KOPT-K1 (cell line): ENCODE measurements around the gene ARSA.
A peak's percentile ranks its signal among the peaks of the same experiment; 100 is the strongest.

Source experiments
- H3K27ac ChIP-seq: fragments of 200-600 bp; sonication (generic); 2 replicates; pipeline ENCODE4 v1.5.1; 2016; ENCODE audit warnings: antibody characterized with exemption, mild to moderate bottlenecking, low read depth, low read length; ENCODE audit not compliant: poor library complexity, severe bottlenecking
- H3K36me3 ChIP-seq: fragments of 200-600 bp; sonication (generic); 2 replicates; pipeline ENCODE4 v1.5.1; 2017; ENCODE audit warnings: antibody characterized with exemption, mild to moderate bottlenecking, low read length, moderate library complexity; ENCODE audit not compliant: insufficient read depth
- H3K9me3 ChIP-seq: fragments of 200-600 bp; sonication (generic); 2 replicates; pipeline ENCODE4 v1.5.1; 2017; ENCODE audit warnings: antibody characterized with exemption, low read length, mild to moderate bottlenecking; ENCODE audit not compliant: insufficient read depth, poor library complexity, severe bottlenecking

Gene ARSA

DNA sequence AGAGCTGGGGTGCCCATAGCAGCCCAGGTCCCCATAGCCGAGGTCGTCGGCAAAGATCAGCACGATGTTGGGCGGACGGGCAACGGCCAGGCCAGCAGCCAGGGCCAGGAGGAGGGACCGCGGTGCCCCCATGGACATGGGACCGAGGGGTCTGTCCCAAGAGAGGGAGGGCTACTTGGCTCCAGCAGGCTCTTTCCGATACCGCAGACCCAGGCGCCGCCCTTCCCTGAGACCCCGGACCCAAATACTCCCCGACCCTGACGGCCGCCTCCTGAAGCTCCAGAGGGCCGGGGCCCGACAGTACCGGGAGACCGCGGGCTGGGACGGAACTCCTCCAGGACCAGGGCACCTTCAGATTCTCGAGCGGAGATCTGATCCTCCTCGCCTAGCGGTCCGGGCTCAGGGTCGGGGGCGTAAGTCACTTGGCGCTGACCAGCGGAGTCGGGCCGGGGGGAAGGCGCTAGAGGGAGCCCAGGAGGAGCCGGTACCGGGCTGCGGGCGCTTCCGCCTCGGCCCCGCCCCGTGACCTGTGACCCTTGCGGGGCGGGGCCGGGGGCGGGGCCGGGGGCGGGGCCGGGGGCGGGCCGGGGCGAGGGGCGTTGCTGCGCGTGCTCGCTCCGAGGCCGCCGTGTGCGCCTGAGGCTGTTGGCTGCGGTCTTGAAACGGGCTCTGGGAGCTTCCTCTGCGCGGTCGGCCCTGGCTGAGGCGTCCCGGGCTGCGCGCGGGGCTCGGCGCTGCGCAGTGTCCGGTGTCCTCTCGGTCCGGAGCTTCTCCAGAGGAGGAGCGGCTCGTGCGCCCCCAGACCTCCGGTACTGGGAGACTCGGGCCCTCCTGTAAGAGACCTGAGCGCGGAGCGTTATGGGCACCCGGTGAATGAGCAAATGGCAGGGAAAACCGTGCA is at the start of gene ARSA:
Gene ARSA, minus strand, starts transcription at position 511 of the 901 bp plus-strand sequence. Its CDS starts 373 bp downstream, at position 138.
- H3K36me3 ChIP-seq: no peaks in the 10 kb centered on the region
- H3K27ac ChIP-seq: peak within 1 kb of the TSS; percentile 75
- H3K9me3 ChIP-seq: no peaks in the 10 kb centered on the region

DNA sequence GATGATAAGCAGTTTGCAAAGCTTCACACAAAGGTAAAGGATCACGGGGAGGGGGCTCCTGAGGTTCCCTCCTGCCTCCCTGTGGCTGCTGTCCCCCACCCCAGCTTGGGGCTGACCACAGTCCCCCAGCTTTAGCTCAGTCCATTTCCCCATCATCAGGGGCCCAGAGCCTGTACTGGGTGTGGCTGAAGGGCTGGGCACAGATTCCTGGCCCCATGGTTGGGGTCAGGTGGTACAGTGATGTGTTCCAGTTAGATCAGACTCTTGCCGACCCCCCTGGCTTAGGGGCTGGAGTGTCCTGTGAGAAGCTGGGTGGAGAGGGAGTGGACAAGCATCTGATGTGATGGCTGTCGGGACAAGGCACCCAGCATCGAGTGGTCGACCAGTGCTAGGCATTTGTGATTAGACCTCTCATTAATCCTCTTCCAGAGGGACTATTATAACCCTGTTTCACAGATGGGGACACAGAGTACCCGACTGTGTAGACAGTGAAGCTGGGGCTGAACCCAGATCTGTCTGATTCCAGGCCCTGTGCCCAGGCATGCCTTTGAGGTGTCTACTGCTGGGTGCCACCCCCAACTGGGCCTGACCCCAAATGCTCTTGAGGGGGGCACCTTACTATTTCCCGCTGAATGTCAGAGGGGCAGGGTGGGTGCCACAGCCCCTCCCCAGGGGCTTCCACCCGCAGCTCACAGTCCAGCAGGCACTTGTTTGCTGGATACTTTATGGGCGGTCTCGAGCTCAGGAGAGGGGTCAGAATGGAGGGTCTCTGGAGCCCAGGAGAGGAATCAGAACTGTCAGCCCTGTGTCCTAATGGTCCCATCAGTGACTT is 48.9 kb upstream of the ARSA start:
- H3K36me3 ChIP-seq: no peaks in the 10 kb centered on the region
- H3K27ac ChIP-seq: no peak overlapping the region
- H3K9me3 ChIP-seq: no peaks in the 10 kb centered on the region

DNA sequence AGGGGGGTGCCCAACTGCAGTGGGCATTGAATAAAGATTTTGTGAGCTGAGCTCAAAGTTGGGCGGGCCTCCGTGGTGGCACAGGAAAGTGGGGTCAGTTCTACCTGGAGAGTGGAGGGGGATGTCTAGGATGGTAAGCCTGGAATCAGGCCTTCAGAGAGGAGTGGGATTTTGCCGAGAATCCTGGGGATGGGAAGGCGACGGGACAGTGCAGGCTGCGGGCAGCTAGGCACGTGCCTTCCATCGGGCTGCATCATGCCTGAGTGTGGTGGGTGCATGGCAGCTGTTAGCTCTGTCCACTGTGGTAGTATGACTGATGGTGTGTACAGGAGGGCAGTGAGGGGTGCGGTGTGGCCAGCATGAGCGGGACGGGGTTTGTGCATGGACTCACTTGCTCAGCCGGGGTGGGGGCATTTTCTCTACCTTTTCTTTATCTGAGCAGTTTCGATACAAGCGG is 48.3 kb upstream of the ARSA start:
- Histone ChIP-seq H3K27ac (no peak overlapping the region), H3K9me3 (no peaks in the 10 kb centered on the region), H3K36me3 (no peaks in the 10 kb centered on the region)

DNA sequence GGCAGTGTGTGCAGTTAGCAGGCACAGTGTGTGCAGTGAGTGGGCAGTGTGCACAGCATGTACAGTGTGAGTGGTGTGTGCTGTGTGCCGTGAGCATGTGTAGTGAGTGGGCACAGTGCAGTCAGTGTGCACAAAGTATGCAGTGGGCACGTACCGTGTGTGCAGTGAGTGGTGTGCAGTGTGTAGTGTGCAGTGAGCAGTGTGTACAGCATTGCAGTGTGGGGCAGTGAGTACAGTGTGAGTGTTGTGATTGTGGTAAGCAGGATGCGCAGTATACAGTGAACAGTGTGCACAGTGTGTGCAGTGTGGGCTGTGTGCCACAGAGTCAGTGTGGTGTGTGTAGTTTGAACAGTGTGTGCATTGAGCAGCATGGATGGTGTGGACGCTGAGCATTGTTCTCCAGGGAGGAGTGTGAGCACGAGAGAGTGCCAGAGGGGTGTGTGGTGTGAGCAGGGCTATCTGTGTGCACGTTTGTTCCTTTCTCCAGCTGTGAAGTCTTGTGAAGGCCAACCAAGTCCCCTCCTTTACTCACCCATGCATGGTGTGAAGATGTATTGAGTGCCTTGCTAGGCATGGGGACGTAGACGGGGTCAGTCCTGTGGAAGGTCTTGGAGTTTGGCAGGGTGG is 47.7 kb upstream of the ARSA start:
- H3K27ac ChIP-seq: no peak overlapping the region
- no peaks in the 10 kb centered on the region for H3K36me3 ChIP-seq
- H3K9me3 ChIP-seq: no peaks in the 10 kb centered on the region

GRCh38 chr22:50674606-50675552 is 46.9 kb upstream of the ARSA start:
- Histone ChIP-seq H3K36me3 (no peaks in the 10 kb centered on the region), H3K9me3 (no peaks in the 10 kb centered on the region), H3K27ac (no peak overlapping the region)

DNA sequence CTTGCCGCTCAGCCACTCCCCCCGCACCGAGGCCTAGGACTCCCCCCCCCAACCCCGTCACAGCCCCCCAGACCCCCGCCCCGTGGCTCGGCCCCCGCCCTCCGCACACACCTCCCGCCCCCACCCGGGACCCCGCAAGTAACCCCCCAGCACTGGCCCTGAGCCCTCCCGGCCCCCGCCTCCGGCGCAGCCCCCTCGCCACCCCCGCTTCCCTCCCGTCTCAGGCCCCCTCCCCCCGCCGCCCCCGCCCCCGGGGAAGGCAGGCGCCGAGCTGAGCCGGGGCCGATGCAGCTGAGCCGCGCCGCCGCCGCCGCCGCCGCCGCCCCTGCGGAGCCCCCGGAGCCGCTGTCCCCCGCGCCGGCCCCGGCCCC is 46.2 kb upstream of the ARSA start:
- H3K9me3 ChIP-seq: no peaks in the 10 kb centered on the region
- H3K27ac ChIP-seq: no peak overlapping the region
- H3K36me3 ChIP-seq: no peaks in the 10 kb centered on the region

DNA sequence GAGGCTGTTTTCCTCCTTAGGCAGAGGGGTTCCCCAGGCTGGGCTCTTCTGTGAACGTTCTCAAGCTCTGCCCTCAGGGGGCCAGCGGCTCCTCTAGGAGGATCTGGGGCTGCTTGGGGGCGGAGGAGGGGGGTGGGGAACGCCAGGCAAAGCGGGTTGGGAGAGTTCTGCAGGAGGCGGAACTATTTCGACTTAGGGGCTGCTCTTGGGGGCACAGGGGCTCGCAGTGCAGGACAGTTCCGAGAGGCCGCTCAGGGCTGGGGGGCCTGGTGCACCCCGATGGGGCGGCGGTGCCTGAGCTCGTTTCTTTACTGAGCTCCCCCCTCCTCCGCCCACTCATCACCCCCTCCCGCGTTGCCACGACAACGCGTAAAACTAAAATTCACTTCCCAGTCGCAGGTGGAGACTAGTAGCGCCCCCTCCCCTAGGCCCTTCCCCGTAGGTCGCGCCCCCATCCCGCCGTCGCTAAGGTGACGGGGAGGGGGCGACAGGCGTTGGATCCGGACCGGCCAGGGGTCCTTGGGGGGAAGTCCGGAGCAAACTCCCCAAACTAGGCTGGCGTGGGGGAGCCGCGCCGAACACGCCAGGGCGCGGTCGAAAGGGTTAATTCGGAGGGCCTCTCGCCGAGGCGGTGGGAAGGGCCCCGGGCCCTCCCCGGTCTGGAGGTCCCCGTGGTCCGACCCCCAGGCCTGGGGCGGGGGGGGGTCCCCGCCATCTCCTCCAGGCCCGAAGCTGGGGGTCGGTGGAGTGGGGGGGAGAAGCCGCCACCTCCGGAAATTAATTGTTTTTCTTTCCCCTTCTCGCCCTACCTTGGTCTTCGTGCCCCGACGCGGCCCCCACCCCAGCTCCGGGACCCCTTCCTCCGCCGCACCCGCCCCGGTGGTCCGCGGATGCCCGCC is 45.5 kb upstream of the ARSA start:
- no peak overlapping the region for H3K27ac ChIP-seq
- no peaks in the 10 kb centered on the region for H3K9me3 ChIP-seq
- no peaks in the 10 kb centered on the region for H3K36me3 ChIP-seq

DNA sequence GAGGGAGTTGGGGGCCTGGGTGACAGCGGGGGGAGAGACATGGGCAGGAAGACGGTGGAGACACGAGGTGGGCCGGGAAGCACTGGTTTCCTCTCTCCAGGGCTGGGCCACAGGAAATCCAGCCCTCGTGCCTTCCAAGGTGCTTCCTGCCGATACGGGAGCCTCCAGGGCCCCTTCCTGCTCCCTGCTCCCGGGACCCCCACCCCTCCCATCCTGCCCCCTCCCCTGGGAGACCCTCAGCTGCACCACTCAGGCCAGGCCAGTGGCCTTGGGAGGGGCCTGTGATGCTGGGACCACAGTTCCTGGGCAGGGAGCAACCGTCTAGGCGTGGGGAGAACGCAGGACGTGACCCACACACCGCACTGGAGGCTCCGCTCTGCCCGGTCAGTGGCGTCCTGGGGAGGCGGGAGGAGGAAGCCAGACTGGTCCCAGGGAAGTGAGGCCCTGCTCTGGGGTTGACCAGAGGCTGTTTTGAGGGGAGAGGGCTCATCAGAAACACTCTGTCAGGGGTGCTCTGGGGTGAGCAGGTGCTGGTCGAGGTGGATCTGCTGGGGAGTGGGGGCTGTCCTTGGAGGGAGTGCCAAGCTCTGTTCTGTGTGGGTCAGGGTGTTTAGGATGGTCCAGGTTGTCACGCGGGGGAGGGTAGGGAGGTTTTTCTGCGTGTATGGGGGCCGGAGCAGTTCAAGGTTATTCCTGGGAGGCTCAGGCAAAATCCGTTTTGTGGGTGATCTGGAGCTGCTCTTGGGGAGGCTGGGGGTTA is 44.7 kb upstream of the ARSA start, which contains the start of gene SHANK3:
Gene SHANK3, plus strand, starts transcription at position 353 of the 760 bp plus-strand sequence.
- no peaks in the 10 kb centered on the region for H3K36me3 ChIP-seq
- H3K9me3 ChIP-seq: no peaks in the 10 kb centered on the region
- no peak within 1 kb of the TSS for H3K27ac ChIP-seq

DNA sequence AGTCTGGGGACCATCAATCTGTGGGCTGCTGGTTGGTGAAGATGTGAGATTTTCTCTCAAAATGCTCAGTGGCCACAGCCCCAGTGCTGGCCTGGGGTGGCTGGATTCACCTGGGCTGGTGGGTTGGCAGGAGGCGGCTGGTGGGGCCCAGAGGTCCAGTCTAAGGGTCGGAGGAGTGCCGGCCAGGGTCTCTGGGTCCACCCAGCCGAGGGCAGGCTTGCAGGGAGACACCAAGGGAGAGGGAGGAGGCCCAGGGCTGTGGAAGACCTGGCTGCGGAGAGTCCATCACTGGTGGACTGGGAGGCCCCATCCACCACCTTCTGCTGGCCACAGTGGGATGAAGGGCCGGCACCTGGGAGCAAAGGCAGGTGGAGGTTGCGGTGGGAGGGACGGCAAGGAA is 44.1 kb upstream of the ARSA start:
- H3K27ac ChIP-seq: no peak overlapping the region
- no peaks in the 10 kb centered on the region for H3K9me3 ChIP-seq
- no peaks in the 10 kb centered on the region for H3K36me3 ChIP-seq

- no peaks in the 10 kb centered on the region for H3K36me3 ChIP-seq
- H3K9me3 ChIP-seq: no peaks in the 10 kb centered on the region
- no peak overlapping the region for H3K27ac ChIP-seq
Observed at GRCh38 chr22:50671641-50672040, 43.7 kb upstream of the ARSA start.

GRCh38 chr22:50670914-50671538 is 43.1 kb upstream of the ARSA start:
- no peaks in the 10 kb centered on the region for H3K36me3 ChIP-seq
- no peak overlapping the region for H3K27ac ChIP-seq
- H3K9me3 ChIP-seq: no peaks in the 10 kb centered on the region

GRCh38 chr22:50670513-50670912 is 42.6 kb upstream of the ARSA start:
- Histone ChIP-seq H3K36me3 (no peaks in the 10 kb centered on the region), H3K9me3 (no peaks in the 10 kb centered on the region), H3K27ac (no peak overlapping the region)
